ENCODE measurements around the gene RNF17. TPM values are rescaled to one million over a fixed set of nuclear protein-coding genes. Genes with fewer than 3 reads are reported as not detected.

Gene RNF17
- total and polyA plus RNA-seq, 2 donors (not counting 3 experiments of a cell fraction or from before 2014, with no cell fraction given), result 0.30 TPM; not detected in 1

DNA sequence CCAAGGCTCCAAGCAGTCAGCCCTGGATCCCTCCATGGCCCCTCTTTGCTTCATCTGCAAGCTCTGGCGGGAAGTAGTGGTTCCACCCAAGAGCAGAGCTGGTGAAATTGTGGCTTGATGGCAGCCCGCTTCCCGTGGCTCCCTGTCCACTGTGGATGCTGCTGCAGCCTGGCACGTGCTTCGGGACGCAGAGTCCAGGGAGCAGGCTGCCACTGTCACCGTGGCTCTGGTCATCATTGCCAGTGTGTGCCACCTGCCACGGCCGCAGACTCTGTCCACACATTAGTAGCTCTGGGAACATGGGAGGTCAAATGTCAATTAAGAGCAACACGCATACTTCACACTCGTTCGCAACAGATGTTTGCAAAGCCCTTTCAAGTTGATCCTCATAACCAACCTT lies 40.8 kb upstream of the RNF17 start:
- Histone ChIP-seq H3K4me2 (ENCODE audit: insufficient read depth, low read length) (no peak overlapping the region), H3K9me3 (replicated peaks; ENCODE audit: control insufficient read depth, insufficient read depth, low read length) (no peaks in the 10 kb centered on the region), H3K9me1 (replicated peaks; ENCODE audit: control insufficient read depth, extremely low read depth, insufficient read depth, low read length) (no peaks in the 10 kb centered on the region), H4K20me1 (replicated peaks; ENCODE audit: control insufficient read depth, extremely low read depth, insufficient read depth, low read length) (no peaks in the 10 kb centered on the region), H3K79me2 (ENCODE audit: control insufficient read depth, insufficient read depth, low read length) (no peaks in the 10 kb centered on the region), H3K9ac (replicated peaks; ENCODE audit: extremely low read depth, insufficient read depth, low read length) (no peak overlapping the region), H3K4me3 (replicated peaks in 1 of 3; ENCODE audit: insufficient read depth in 1 of 3, low read depth in 1 of 3, low read length in 3 of 3) (no peak overlapping the region), H3K4me1 (ENCODE audit: control insufficient read depth, extremely low read depth, insufficient read depth, low read length) (no peaks in the 10 kb centered on the region), H3K36me3 (ENCODE audit: control insufficient read depth in 2 of 2, extremely low read depth in 1 of 2, insufficient read depth in 2 of 2, low read length in 2 of 2) (no peaks in the 10 kb centered on the region), H2AFZ (ENCODE audit: low read depth, low read length) (no peak overlapping the region), H3K27ac (ENCODE audit: insufficient read depth, low read depth, low read length) (no peak overlapping the region), H3K27me3 (ENCODE audit: control insufficient read depth in 2 of 2, insufficient read depth in 2 of 2, low read length in 2 of 2) (peaks cover 0 to 2% of the 10 kb centered on the region in 2 experiments)
- intact Hi-C loops (cut with micrococcal nuclease) (no loop called here), dilution Hi-C loops (cut with MboI; ENCODE audit: extremely low pct_ligation_motif_present, low sequenced_read_pairs) (no loop called here)
- CTCF ChIA-PET, result interaction anchor here (1.1 to 5.9 kb wide), 2 partner anchors 9 to 30 kb away, joined by 3 to 43 read pairs; no protein-coding TSS in a partner anchor
- TF ChIP-seq POLR2A (IDR thresholded peaks at IDR 0.05; ENCODE audit: low read depth, low read length) (no peak), JUN (IDR thresholded peaks at IDR 0.05; ENCODE audit: borderline replicate concordance, insufficient read depth, insufficient read length, low read depth) (no peak), FOS (IDR thresholded peaks at IDR 0.05; ENCODE audit: borderline replicate concordance, insufficient read depth, low read length) (no peak), POLR2AphosphoS5 (IDR thresholded peaks at IDR 0.05; ENCODE audit: insufficient read depth, low read depth, low read length) (no peak), GATA2 (IDR thresholded peaks at IDR 0.05; ENCODE audit: insufficient read depth, insufficient read length, low read depth, low read length) (no peak), CTCF (IDR thresholded peaks at IDR 0.05; ENCODE audit: extremely low read depth in 1 of 2, insufficient read depth in 1 of 2, low read depth in 1 of 2, low read length in 2 of 2) (no peak), MYC (IDR thresholded peaks at IDR 0.05; ENCODE audit: low read depth, low read length) (no peak), EZH2 (IDR thresholded peaks at IDR 0.05; ENCODE audit: borderline replicate concordance, low read depth, low read length, severe bottlenecking) (no peak)
- TF ChIP-seq, protein P1, sequence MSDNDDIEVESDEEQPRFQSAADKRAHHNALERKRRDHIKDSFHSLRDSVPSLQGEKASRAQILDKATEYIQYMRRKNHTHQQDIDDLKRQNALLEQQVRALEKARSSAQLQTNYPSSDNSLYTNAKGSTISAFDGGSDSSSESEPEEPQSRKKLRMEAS (IDR thresholded peaks at IDR 0.05; ENCODE audit: insufficient read depth, insufficient read length), result no peak
- POLR2A ChIA-PET, result no interaction called here
- DNase-seq (ENCODE audit: low read depth, low spot score), result no peak
- no TSS peak for BruUV-seq (replicated peaks)
- no peak for FAIRE-seq

All from endothelial cell of umbilical vein (primary cell).